GM23338 (cell line): ENCODE data around the gene ITPRID1. TPM values are rescaled to one million over a fixed set of nuclear protein-coding genes. Genes with fewer than 3 reads are reported as not detected.

Experiments used
- ATAC-seq: fragments of 200-7000 bp; cut with Tn5 transposase; 3 replicates; pipeline ENCODE4 v1.9.1; 2020
- DNase-seq: peaks from one replicate; pipeline ENCODE4 v3.0.0-alpha.2; 2015; ENCODE audit warnings: low spot score
- H2AFZ ChIP-seq: fragments of 200-600 bp; sonication (generic); 2 replicates; pipeline ENCODE4 v1.8.0; 2016; ENCODE audit warnings: antibody characterized with exemption, mild to moderate bottlenecking, moderate library complexity
- H3F3A ChIP-seq: fragments of 200-600 bp; sonication (generic); replicated peaks from 2 replicates; pipeline ENCODE4 v1.8.0; 2017; ENCODE audit warnings: antibody characterized with exemption, mixed run types, low read depth
- H3K27ac ChIP-seq: fragments of 200-600 bp; sonication (generic); 2 replicates; pipeline ENCODE4 v1.6.1; 2016; ENCODE audit warnings: low read depth
- H3K27me3 ChIP-seq: fragments of 200-600 bp; sonication (generic); 2 replicates; pipeline ENCODE4 v1.8.0; 2016; ENCODE audit warnings: mild to moderate bottlenecking, mixed run types, moderate library complexity; ENCODE audit not compliant: insufficient read depth
- H3K36me3 ChIP-seq: fragments of 200-600 bp; sonication (generic); 2 replicates; pipeline ENCODE4 v1.8.0; 2016; ENCODE audit warnings: mild to moderate bottlenecking; ENCODE audit not compliant: insufficient read depth
- H3K4me1 ChIP-seq: fragments of 200-600 bp; sonication (generic); 2 replicates; pipeline ENCODE4 v1.8.0; 2016; ENCODE audit warnings: mild to moderate bottlenecking, moderate library complexity; ENCODE audit not compliant: insufficient read depth
- H3K4me2 ChIP-seq: fragments of 200-600 bp; sonication (generic); 2 replicates; pipeline ENCODE4 v1.7.1; 2017; ENCODE audit warnings: mixed run types
- H3K4me3 ChIP-seq: fragments of 200-600 bp; sonication (generic); 2 replicates; pipeline ENCODE4 v1.6.1; 2016; ENCODE audit warnings: mixed run types
- H3K79me2 ChIP-seq: fragments of 200-600 bp; sonication (generic); replicated peaks from 2 replicates; pipeline ENCODE4 v1.8.0; 2017; ENCODE audit warnings: mild to moderate bottlenecking; ENCODE audit not compliant: insufficient read depth
- H3K9me2 ChIP-seq: fragments of 200-600 bp; sonication (generic); 2 replicates; pipeline ENCODE4 v1.8.0; 2017; ENCODE audit not compliant: insufficient read depth
- H4K20me1 ChIP-seq: fragments of 200-600 bp; sonication (generic); replicated peaks from 2 replicates; pipeline ENCODE4 v1.8.0; 2017; ENCODE audit warnings: mild to moderate bottlenecking; ENCODE audit not compliant: insufficient read depth
- H3K27ac Mint-ChIP-seq: 2 replicates; pipeline ENCODE4 v1.8.0; 2020; ENCODE audit warnings: inconsistent platforms, mild to moderate bottlenecking, moderate library complexity, mixed read lengths
- H3K27me3 Mint-ChIP-seq: 3 replicates; pipeline ENCODE4 v1.8.0; 2022; ENCODE audit warnings: low read depth, mild to moderate bottlenecking, moderate library complexity, mixed read lengths, inconsistent platforms; ENCODE audit not compliant: insufficient read depth, poor library complexity
- H3K36me3 Mint-ChIP-seq: 3 replicates; pipeline ENCODE4 v1.8.0; 2021; ENCODE audit warnings: low read depth, mild to moderate bottlenecking, inconsistent platforms, moderate library complexity, mixed read lengths
- H3K4me1 Mint-ChIP-seq: 3 replicates; pipeline ENCODE4 v1.8.0; 2020; ENCODE audit warnings: mild to moderate bottlenecking, inconsistent platforms, mixed read lengths
- H3K4me3 Mint-ChIP-seq: 3 replicates; pipeline ENCODE4 v1.8.0; 2021; ENCODE audit warnings: moderate library complexity, mild to moderate bottlenecking, inconsistent platforms, mixed read lengths
- H3K9me3 Mint-ChIP-seq: 3 replicates; pipeline ENCODE4 v1.8.0; 2020; ENCODE audit warnings: moderate library complexity, mild to moderate bottlenecking, inconsistent platforms, mixed read lengths
- CTCF ChIP-seq, 2 experiments: fragments of 200-600 bp in 1 of 2; sonication (generic) in 1 of 2; conservative IDR thresholded peaks; 2 replicates each; pipeline versions ENCODE4 v1.5.1 to v1.6.1; 2016 to 2017; ENCODE audit warnings: antibody characterized with exemption in 2 of 2, low read depth in 2 of 2, mild to moderate bottlenecking in 2 of 2, moderate library complexity in 1 of 2
- ETS1 ChIP-seq: IDR thresholded peaks from 2 replicates; pipeline ENCODE4 v1.6.1; 2016; ENCODE audit warnings: antibody characterized with exemption
- EZH2 ChIP-seq: fragments of 200-600 bp; sonication (generic); IDR thresholded peaks from one replicate; pipeline ENCODE4 v1.8.0; 2017; ENCODE audit warnings: antibody characterized with exemption, mild to moderate bottlenecking, low read depth; ENCODE audit not compliant: unreplicated experiment
- EZH2phosphoT487 ChIP-seq: fragments of 200-600 bp; sonication (generic); IDR thresholded peaks from one replicate; pipeline ENCODE4 v1.8.1; 2018; ENCODE audit warnings: antibody characterized with exemption; ENCODE audit not compliant: unreplicated experiment
- JUNB ChIP-seq: IDR thresholded peaks from one replicate; pipeline ENCODE4 v1.6.1; 2016; ENCODE audit warnings: antibody characterized with exemption; ENCODE audit not compliant: unreplicated experiment
- NANOG ChIP-seq: IDR thresholded peaks from 2 replicates; pipeline ENCODE4 v1.6.1; 2016; ENCODE audit warnings: antibody characterized with exemption, borderline replicate concordance
- POLR2AphosphoS5 ChIP-seq: IDR thresholded peaks from 2 replicates; pipeline ENCODE4 v1.6.1; 2016; ENCODE audit warnings: antibody characterized with exemption, low read depth
- REST ChIP-seq: IDR thresholded peaks from one replicate; pipeline ENCODE4 v1.6.1; 2018; ENCODE audit warnings: antibody characterized with exemption; ENCODE audit not compliant: unreplicated experiment
- STAT1 ChIP-seq: IDR thresholded peaks from one replicate; pipeline ENCODE4 v1.6.1; 2016; ENCODE audit warnings: antibody characterized with exemption; ENCODE audit not compliant: unreplicated experiment
- ZNF114 ChIP-seq: fragments of 250-450 bp; sonication (Bioruptor Pico); IDR thresholded peaks from 2 replicates; pipeline ENCODE4 v1.5.0; 2020; ENCODE audit warnings: mild to moderate bottlenecking, moderate library complexity
- ZNF331 ChIP-seq: fragments of 250-450 bp; sonication (Bioruptor Pico); IDR thresholded peaks from 2 replicates; pipeline ENCODE4 v1.5.0; 2020; ENCODE audit warnings: low read depth, mild to moderate bottlenecking, moderate library complexity
- ZNF462 ChIP-seq: fragments of 250-450 bp; sonication (Bioruptor Pico); IDR thresholded peaks from 2 replicates; pipeline ENCODE4 v1.5.0; 2020; ENCODE audit warnings: mild to moderate bottlenecking, moderate library complexity
- polyA plus RNA-seq: library from polyadenylated mRNA; unstranded; fragments of >200 nt; fragmentation: Nextera tagmentation; extraction: Ambion mirVana; gene quantifications from 2 replicates; pipeline ENCODE4 v1.2.1, GENCODE V29; 2016
- total RNA-seq: library from RNA; depleted of rRNA; stranded (reverse); fragments of >200 nt; shearing (Covaris generic); gene quantifications from 2 replicates; pipeline ENCODE4 v1.2.3, GENCODE V29; 2014

Gene ITPRID1
- total and polyA plus RNA-seq, 2 experiments from 2014 or later: 0.05 to 0.45 TPM

GRCh38 chr7:31495653-31496052 lies 18.2 kb upstream of the ITPRID1 start:
- no peak overlapping the region for H3K27ac ChIP-seq
- H3K4me3 Mint-ChIP-seq: no peak overlapping the region
- no peaks in the 10 kb centered on the region; the same call in 2 of the 3 replicates for H3K9me3 Mint-ChIP-seq
- H4K20me1 ChIP-seq: no peaks in the 10 kb centered on the region
- peaks cover 8% of the 10 kb centered on the region for H3K4me1 ChIP-seq
- H3F3A ChIP-seq: no peaks in the 10 kb centered on the region
- no peaks in the 10 kb centered on the region for H3K27me3 ChIP-seq
- H3K27me3 Mint-ChIP-seq: peaks cover 5% of the 10 kb centered on the region
- DNase-seq (no peak), ATAC-seq (no peak)
- peaks cover 17% of the 10 kb centered on the region for H3K4me1 Mint-ChIP-seq
- no peak overlapping the region for H2AFZ ChIP-seq
- no peak overlapping the region for H3K27ac Mint-ChIP-seq
- TF ChIP-seq REST: no peak
- no peak for TF ChIP-seq STAT1
- no peak for TF ChIP-seq EZH2
- no peak for TF ChIP-seq POLR2AphosphoS5
- no peak for TF ChIP-seq ETS1
- TF ChIP-seq EZH2phosphoT487: no peak
- no peak for TF ChIP-seq ZNF114 (CRISPR knock-in tag)
- no peak for TF ChIP-seq ZNF462
- no peak for TF ChIP-seq CTCF (conservative IDR thresholded peaks at IDR 0.05; ENCODE audit: low read depth in 2 of 2)
- no peak for TF ChIP-seq NANOG
- no peak for TF ChIP-seq ZNF331 (CRISPR knock-in tag)
- TF ChIP-seq JUNB: no peak
- H3K36me3 ChIP-seq: no peaks in the 10 kb centered on the region
- H3K4me2 ChIP-seq: no peak overlapping the region
- H3K4me3 ChIP-seq: no peak overlapping the region
- peaks cover 6% of the 10 kb centered on the region; the same call in 2 of the 3 replicates for H3K36me3 Mint-ChIP-seq
- peaks cover 23% of the 10 kb centered on the region for H3K9me2 ChIP-seq
- no peaks in the 10 kb centered on the region for H3K79me2 ChIP-seq
